WTC11 (cell line): ENCODE results near the gene BMPER. TPM values are rescaled to one million over a fixed set of nuclear protein-coding genes. Genes with fewer than 3 reads are reported as not detected.

Source experiments
- ATAC-seq: fragments of 200-7000 bp; cut with Tn5 transposase; 2 replicates; pipeline ENCODE4 v1.10.0; 2021; ENCODE audit warnings: mild to moderate bottlenecking, moderate library complexity
- CTCF ChIA-PET: fragments of 300-600 bp; sonication (Branson Sonifier 250); formaldehyde crosslinking; loops from one replicate; lab custom pipeline; 2021; ENCODE audit warnings: antibody characterized with exemption; lab: Charles Lee
- POLR2A ChIA-PET: fragments of 350-600 bp; sonication (Branson Sonifier 250); formaldehyde crosslinking; loops from one replicate; lab custom pipeline; 2021; ENCODE audit warnings: antibody characterized with exemption; lab: Charles Lee
- DNase-seq: peaks from one replicate; pipeline ENCODE4 v3.0.0; 2021; ENCODE audit warnings: low spot score
- H3K27ac Mint-ChIP-seq: 2 replicates; pipeline ENCODE4 v1.8.0; 2021; ENCODE audit warnings: mixed read lengths
- H3K27me3 Mint-ChIP-seq: 2 replicates; pipeline ENCODE4 v1.8.0; 2021; ENCODE audit warnings: low read depth, mild to moderate bottlenecking, moderate library complexity, mixed read lengths
- H3K36me3 Mint-ChIP-seq: 2 replicates; pipeline ENCODE4 v1.8.0; 2021; ENCODE audit warnings: mixed read lengths
- H3K4me1 Mint-ChIP-seq: 2 replicates; pipeline ENCODE4 v1.8.0; 2022; ENCODE audit warnings: mixed read lengths
- H3K4me3 Mint-ChIP-seq: 2 replicates; pipeline ENCODE4 v1.8.0; 2021; ENCODE audit warnings: mild to moderate bottlenecking, moderate library complexity, mixed read lengths
- H3K9me3 Mint-ChIP-seq: 2 replicates; pipeline ENCODE4 v1.8.0; 2021; ENCODE audit warnings: mixed read lengths
- ATF1 ChIP-seq: sonication (generic); formaldehyde crosslinking; IDR thresholded peaks from 2 replicates; pipeline ENCODE4 v1.8.1; 2023; ENCODE audit warnings: mild to moderate bottlenecking, moderate library complexity, missing genetic modification reagents
- ERG ChIP-seq: fragments of 250-450 bp; sonication (Bioruptor Pico); IDR thresholded peaks from 2 replicates; pipeline ENCODE4 v1.8.0; 2021; ENCODE audit warnings: mild to moderate bottlenecking
- ETV6 ChIP-seq: sonication (generic); formaldehyde crosslinking; IDR thresholded peaks from 2 replicates; pipeline ENCODE4 v1.8.1; 2022; ENCODE audit warnings: mild to moderate bottlenecking, missing genetic modification reagents
- GTF2I ChIP-seq: fragments of 250-450 bp; sonication (Bioruptor Pico); conservative IDR thresholded peaks from 2 replicates; pipeline ENCODE4 v1.4.0; 2021; ENCODE audit warnings: mild to moderate bottlenecking
- HMGXB4 ChIP-seq: sonication (generic); formaldehyde crosslinking; IDR thresholded peaks from 2 replicates; pipeline ENCODE4 v1.8.1; 2023; ENCODE audit warnings: mild to moderate bottlenecking, moderate library complexity, missing genetic modification reagents
- MXD4 ChIP-seq: fragments of 250-450 bp; sonication (Bioruptor Pico); IDR thresholded peaks from 2 replicates; pipeline ENCODE4 v1.8.0; 2021; ENCODE audit warnings: mild to moderate bottlenecking, moderate library complexity, borderline replicate concordance
- NR2C2 ChIP-seq: sonication (generic); formaldehyde crosslinking; IDR thresholded peaks from 2 replicates; pipeline ENCODE4 v1.8.0; 2022; ENCODE audit warnings: mild to moderate bottlenecking, missing genetic modification reagents
- NR3C1 ChIP-seq: sonication (generic); formaldehyde crosslinking; conservative IDR thresholded peaks from 2 replicates; pipeline ENCODE4 v1.8.1; 2023; ENCODE audit warnings: low read depth, mild to moderate bottlenecking, missing genetic modification reagents
- PREB ChIP-seq: sonication (generic); formaldehyde crosslinking; IDR thresholded peaks from 2 replicates; pipeline ENCODE4 v1.8.1; 2022; ENCODE audit warnings: mild to moderate bottlenecking, missing genetic modification reagents, moderate library complexity, borderline replicate concordance
- PRRX2 ChIP-seq: fragments of 250-450 bp; sonication (Bioruptor Pico); IDR thresholded peaks from 2 replicates; pipeline ENCODE4 v1.8.0; 2021; ENCODE audit warnings: mild to moderate bottlenecking
- SMAD4 ChIP-seq: sonication (generic); formaldehyde crosslinking; IDR thresholded peaks from 2 replicates; pipeline ENCODE4 v1.8.0; 2022; ENCODE audit warnings: mild to moderate bottlenecking, missing genetic modification reagents
- ZNF121 ChIP-seq: sonication (generic); formaldehyde crosslinking; IDR thresholded peaks from 2 replicates; pipeline ENCODE4 v1.8.0; 2023; ENCODE audit warnings: missing genetic modification reagents
- ZNF532 ChIP-seq: fragments of 250-450 bp; sonication (Bioruptor Pico); IDR thresholded peaks from 2 replicates; pipeline ENCODE4 v1.9.0; 2021; ENCODE audit warnings: mild to moderate bottlenecking, borderline replicate concordance
- total RNA-seq: library from RNA; stranded (reverse); gene quantifications from 3 replicates; pipeline ENCODE4 v1.2.3, GENCODE V29; 2021
- TF ChIP-seq, protein P1 (sequence below): sonication (generic); formaldehyde crosslinking; IDR thresholded peaks from 2 replicates; pipeline ENCODE4 v1.8.0; 2023; ENCODE audit warnings: missing genetic modification reagents
- TF ChIP-seq, protein P2 (sequence below): sonication (generic); formaldehyde crosslinking; IDR thresholded peaks from 2 replicates; pipeline ENCODE4 v1.8.0; 2022; ENCODE audit warnings: mild to moderate bottlenecking, missing genetic modification reagents
- TF ChIP-seq, protein P3 (sequence below): sonication (generic); formaldehyde crosslinking; conservative IDR thresholded peaks from 2 replicates; pipeline ENCODE4 v1.8.1; 2022; ENCODE audit warnings: mild to moderate bottlenecking, missing genetic modification reagents
- TF ChIP-seq, protein P4 (sequence below): sonication (generic); formaldehyde crosslinking; IDR thresholded peaks from 2 replicates; pipeline ENCODE4 v1.8.0; 2022; ENCODE audit warnings: mild to moderate bottlenecking, missing genetic modification reagents

BMPER gene
- total RNA-seq, 1 experiment from 2014 or later = 1.9 TPM

DNA sequence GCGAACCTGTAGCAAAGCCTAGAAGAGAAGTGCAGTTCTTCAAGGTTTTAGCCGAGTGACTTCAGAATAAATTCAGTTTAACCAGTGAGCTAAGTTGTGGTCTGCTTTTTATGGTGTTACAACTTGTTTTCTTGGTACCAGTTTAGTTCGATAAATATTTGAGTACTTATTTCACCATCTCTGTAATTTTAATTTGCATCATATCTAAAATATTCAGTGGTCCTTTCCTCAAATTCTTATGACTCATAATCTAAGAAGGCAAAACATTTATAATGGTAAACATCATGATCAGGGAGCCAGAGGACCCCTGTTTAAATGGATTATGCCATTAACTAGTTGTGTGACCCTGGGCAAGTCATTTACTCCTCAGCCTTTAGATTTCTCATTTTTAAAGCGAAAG lies 4.1 kb upstream of the BMPER start:
- peaks cover 5% of the 10 kb centered on the region; the same call in 1 of the 2 replicates for H3K9me3 Mint-ChIP-seq
- no peak for ATAC-seq
- no peak overlapping the region for H3K4me3 Mint-ChIP-seq
- CTCF ChIA-PET = interaction anchor here (0.5 to 1.2 kb wide), 3 partner anchors 32 to 125 kb away, joined by 3 to 17 read pairs (median 4); no protein-coding TSS in a partner anchor
- H3K27me3 Mint-ChIP-seq = peaks cover 38% of the 10 kb centered on the region
- POLR2A ChIA-PET = no interaction called here
- no peak overlapping the region for H3K27ac Mint-ChIP-seq
- DNase-seq = no peak
- H3K4me1 Mint-ChIP-seq = peaks cover 45% of the 10 kb centered on the region
- no peaks in the 10 kb centered on the region for H3K36me3 Mint-ChIP-seq
- TF ChIP-seq GTF2I (no peak), PREB (CRISPR knock-in tag) (no peak), MXD4 (CRISPR knock-in tag) (no peak), HMGXB4 (CRISPR knock-in tag) (no peak), ERG (no peak), SMAD4 (CRISPR knock-in tag) (no peak), NR3C1 (CRISPR knock-in tag) (no peak), NR2C2 (no peak), PRRX2 (CRISPR knock-in tag) (no peak), ATF1 (CRISPR knock-in tag) (no peak), ZNF532 (CRISPR knock-in tag) (no peak), ETV6 (CRISPR knock-in tag) (no peak), ZNF121 (CRISPR knock-in tag) (no peak)
- TF ChIP-seq, protein P1, sequence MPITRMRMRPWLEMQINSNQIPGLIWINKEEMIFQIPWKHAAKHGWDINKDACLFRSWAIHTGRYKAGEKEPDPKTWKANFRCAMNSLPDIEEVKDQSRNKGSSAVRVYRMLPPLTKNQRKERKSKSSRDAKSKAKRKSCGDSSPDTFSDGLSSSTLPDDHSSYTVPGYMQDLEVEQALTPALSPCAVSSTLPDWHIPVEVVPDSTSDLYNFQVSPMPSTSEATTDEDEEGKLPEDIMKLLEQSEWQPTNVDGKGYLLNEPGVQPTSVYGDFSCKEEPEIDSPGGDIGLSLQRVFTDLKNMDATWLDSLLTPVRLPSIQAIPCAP (CRISPR knock-in tag) = no peak
- TF ChIP-seq, protein P2, sequence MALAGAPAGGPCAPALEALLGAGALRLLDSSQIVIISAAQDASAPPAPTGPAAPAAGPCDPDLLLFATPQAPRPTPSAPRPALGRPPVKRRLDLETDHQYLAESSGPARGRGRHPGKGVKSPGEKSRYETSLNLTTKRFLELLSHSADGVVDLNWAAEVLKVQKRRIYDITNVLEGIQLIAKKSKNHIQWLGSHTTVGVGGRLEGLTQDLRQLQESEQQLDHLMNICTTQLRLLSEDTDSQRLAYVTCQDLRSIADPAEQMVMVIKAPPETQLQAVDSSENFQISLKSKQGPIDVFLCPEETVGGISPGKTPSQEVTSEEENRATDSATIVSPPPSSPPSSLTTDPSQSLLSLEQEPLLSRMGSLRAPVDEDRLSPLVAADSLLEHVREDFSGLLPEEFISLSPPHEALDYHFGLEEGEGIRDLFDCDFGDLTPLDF = no peak
- TF ChIP-seq, protein P3, sequence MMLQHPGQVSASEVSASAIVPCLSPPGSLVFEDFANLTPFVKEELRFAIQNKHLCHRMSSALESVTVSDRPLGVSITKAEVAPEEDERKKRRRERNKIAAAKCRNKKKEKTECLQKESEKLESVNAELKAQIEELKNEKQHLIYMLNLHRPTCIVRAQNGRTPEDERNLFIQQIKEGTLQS = no peak
- TF ChIP-seq, protein P4, sequence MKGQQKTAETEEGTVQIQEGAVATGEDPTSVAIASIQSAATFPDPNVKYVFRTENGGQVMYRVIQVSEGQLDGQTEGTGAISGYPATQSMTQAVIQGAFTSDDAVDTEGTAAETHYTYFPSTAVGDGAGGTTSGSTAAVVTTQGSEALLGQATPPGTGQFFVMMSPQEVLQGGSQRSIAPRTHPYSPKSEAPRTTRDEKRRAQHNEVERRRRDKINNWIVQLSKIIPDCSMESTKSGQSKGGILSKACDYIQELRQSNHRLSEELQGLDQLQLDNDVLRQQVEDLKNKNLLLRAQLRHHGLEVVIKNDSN (CRISPR knock-in tag) = no peak
